HG03571 (cell line): ENCODE data around the gene ZFP64.
"Not testable (repeated sequence)": the region's sequence is repeated elsewhere in the genome, so short reads cannot be mapped to it uniquely, and the experiment has no call there.

Source experiments
- ATAC-seq: cut with Tn5 transposase; IDR thresholded peaks from one replicate; pipeline ENCODE4 v1.9.1; 2021; ENCODE audit not compliant: unreplicated experiment

Gene ZFP64

DNA sequence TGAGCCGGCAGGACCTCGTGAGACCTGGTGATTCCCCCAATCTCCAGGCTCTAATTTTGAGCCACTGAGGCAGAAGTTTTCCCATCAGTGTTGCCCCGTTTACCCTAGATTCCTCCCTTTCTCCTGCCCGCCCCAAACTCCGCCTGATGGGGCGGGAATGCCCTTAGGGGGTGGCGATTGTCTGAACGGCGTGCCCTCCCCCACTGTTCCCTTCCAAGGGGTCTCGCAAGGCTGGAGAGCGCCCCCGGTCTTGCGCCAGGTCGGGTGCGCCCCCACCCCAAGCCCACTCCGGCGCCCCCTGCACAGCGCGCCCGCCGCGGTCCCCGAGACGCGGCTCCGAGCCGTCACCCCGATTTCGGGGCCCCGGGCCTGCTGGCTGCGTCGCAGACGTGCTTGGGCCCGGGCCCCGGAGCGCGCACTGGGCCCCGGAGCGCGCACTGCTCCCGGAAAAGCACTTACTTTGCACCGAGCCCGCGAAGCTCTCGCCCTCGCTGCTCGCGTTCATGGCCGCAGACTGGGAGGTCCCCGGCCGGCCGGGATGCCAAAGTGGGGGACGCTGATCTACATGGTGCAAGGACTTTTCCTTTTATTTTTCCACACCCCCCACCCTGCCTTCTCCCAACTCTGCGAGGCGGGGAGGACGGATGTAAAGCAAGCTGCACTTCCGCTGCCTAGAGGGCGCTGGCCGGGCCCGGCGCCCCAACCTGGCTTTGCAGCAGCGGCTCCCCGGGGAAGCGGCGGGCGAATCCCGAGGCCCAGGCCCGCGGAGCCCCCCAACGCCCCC lies at the start of gene ZFP64:
Gene ZFP64 (minus strand): TSS at position 648 of the 784 bp plus-strand sequence. CDS start 143 bp downstream, at position 505.
- peak; percentile 72 for ATAC-seq

DNA sequence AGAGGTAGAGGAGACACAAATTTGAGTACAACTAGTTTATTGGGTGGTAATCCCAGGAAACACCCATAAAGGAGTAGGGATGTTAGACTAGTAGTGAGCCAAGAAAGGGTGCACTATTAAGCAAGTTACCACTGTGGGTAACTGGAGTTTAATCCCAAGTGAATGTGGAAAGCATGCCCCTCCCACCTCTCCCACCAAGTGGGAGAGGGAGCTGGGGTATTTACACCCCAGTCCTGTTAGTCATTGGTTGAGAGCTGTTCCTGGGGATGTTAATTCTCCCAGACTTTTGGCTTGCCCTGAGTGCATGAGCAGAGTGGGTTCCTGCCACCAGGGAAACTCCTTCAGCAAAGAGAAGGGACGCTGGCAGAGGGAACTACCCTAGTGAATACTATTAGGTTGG lies 49.2 kb upstream of the ZFP64 start:
- no peak for ATAC-seq

- ATAC-seq, result no peak
These were observed 47.5 kb upstream of the ZFP64 start for GRCh38 chr20:52239102-52239501.

DNA sequence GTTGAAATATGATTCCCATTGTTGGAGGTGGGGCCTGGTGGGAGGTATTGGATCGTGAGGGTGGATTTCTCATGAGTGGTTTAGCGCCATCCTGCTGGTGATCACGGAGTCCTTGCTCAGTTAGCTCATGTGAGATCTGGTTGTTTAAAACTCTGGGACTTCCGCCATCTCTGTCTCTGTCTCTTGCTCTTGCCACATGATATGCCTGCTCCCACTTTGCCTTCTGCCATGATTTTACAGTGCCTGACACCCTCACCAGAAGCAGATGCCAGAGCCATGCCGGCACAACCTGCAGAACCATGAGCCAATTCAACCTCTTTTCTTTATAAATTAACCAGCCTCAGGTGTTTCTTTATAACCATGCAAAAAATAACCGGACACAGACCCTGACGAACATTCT lies 44.7 kb upstream of the ZFP64 start:
- no peak for ATAC-seq

- no peak for ATAC-seq
These were observed 43.5 kb upstream of the ZFP64 start for GRCh38 chr20:52235129-52235528.

- no peak for ATAC-seq
These were observed 42.9 kb upstream of the ZFP64 start for GRCh38 chr20:52234302-52235045.

- ATAC-seq, result no peak
These were observed 39.7 kb upstream of the ZFP64 start for GRCh38 chr20:52231230-52231746.

DNA sequence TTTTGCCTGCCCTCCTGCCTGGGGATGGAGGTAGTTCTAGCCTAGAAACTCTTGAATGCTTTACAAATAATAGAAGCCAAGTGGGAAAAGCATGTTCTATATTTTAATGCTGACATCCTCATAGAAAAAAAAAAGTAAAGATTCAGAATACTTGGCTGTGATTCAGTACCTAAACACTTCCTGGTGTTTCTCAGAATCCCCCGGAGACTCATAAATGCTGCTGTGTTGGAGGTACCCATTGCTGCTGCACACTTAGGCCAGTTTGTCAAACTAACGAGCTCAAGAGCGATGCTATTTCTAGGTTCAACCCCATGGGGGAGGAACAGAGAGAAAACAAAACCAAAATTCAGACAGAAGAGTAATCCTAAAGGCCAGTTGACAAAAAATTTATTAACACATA lies 38.8 kb upstream of the ZFP64 start:
- no peak for ATAC-seq

- not testable (repeated sequence) for ATAC-seq
These were observed 37.8 kb upstream of the ZFP64 start for GRCh38 chr20:52229346-52229745.

DNA sequence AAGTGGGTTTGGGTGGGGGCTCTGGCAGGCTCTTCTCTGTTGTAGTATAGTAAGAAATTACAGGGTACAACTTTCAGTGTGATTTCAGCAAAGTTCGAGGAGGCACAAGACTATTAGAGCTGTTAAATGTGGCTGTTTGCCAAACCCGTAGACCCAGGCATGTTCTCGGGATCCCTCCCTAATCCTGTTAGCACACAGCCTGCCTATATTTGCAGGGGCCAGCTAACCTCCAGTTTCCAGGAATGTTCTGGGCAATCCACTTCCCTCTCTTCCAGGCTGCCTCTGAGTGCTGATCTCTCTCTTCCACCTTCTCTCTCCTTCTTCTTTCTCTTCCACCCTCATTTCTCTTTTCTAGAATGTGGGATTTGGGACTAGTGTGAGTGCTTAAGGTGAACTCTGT lies 34.8 kb upstream of the ZFP64 start:
- ATAC-seq, result no peak

DNA sequence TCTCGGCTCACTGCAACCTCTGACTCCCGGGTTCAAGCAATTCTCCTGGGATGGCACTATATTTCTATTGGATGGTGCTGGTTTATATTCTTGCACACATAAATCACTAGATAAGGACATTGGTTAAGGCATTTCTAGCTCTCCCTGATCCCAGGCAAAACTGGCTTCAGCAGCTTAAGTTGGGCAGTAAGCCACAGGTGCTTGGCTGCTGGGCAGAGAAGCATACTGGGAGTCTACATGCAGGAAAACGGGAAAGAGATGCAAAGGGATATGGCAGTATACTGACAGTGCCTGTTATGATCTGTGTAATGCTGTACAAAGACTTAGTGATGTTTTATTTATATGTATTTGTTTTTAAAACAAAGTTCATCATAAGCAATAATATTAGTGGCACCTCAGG lies 33.3 kb upstream of the ZFP64 start:
- ATAC-seq, result no peak

DNA sequence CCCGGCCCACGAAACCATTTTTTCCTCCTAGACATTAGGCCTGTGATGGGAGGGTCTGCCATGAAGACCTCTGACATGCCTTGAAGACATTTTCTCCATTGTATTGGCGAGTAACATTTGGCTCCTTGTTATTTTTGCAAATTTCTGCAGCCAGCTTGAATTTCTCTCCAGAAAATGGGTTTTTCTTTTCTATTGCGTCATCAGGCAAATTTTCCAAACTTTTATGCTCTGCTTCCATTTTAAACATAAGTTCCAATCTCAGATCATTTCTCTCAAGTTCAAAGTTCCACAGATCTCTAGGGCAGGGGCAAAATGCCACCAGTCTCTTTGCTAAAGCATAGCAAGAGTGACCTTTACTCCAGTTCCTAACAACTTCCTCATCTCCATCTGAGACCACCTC lies 29.8 kb upstream of the ZFP64 start:
- ATAC-seq, result not testable (repeated sequence)

DNA sequence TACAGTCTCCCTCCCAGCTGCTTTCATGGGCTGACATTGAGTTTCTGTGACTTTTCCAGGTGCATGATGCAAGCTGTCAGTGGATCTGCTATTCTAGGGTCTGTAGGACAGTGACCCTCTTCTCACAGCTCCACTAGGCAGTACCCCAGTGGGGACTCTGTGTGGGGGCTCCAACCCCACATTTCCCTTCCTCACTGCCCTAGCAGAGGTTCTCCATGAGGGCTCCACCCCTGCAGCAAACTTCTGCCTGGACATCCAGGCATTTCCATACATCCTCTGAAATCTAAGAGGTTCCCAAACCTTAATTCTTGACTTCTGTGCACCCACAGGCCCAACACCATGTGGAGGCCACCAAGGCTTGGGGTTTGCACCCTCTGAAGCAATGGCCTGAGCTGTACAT lies 29.3 kb upstream of the ZFP64 start:
- ATAC-seq, result not testable (repeated sequence)

GRCh38 chr20:52219441-52219840 lies 27.9 kb upstream of the ZFP64 start:
- no peak for ATAC-seq

- no peak for ATAC-seq
These were observed 26.3 kb upstream of the ZFP64 start for GRCh38 chr20:52217689-52218395.

DNA sequence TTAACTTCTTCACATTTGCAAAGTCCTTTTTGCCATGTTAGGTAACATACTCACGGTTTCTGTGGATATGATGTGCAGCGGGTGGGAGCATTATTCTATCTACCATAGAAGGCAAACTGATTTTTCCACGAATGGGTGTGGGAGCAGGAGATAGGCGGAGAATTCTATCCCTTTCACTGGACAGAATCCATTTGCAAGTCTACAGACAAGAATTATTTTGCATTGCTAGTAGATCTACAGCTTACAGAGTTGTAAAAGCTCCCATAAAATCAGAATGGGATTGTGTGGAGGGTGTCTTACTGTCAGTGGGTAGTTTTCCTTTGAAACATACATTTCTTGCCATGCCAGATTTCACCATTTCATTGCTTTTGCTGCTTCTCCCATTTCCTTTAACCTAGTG lies 22.4 kb upstream of the ZFP64 start:
- no peak for ATAC-seq

DNA sequence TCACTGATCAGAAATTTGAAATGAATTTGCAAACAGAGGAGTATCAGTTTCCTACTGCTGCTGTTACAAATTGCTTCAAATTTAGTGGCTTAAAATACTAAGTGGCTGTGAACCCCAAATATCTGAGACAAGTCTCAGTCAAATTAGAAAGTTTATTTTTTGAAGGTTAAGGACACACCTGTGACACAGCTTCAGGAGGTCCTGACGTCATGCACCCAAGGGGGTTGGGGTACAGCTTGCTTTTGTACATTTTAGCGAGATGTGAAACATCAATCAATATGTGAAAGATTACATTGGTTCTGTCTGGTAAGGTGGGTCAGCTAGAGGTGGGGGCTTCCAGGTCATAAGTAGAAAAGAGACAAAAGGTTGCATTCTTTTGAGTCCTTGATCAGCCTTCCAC lies 21.4 kb upstream of the ZFP64 start:
- ATAC-seq, result no peak

- ATAC-seq, result no peak
These were observed 18.7 kb upstream of the ZFP64 start for GRCh38 chr20:52210037-52210990.

DNA sequence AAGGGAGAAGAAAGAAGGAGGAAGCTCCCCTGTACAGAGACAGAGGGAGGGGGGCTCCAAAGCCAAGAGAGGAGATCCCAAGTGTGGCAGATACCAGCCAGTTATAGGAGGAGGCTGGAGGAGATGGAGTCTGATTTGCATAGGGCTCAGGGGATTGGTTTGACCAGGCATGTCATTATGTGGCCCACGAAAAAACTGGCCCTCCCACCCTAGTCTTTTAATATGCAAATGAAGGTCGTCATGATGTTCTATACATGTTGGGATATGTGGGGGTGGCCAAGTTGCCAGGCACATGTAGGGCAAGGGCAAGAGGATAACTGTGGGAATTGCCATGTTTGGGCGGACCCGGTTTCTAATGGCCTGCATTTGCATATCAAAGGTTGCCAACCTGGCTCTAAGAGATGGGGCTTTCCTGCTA lies 17.6 kb upstream of the ZFP64 start:
- no peak for ATAC-seq

GRCh38 chr20:52207020-52207810 lies 15.6 kb upstream of the ZFP64 start:
- no peak for ATAC-seq
